Colonic mucosa (tissue), 4 donors: Measurements from ENCODE around the gene CTSW. TPM values are rescaled to one million over a fixed set of nuclear protein-coding genes. Genes with fewer than 3 reads are reported as not detected.
A peak's percentile ranks its signal among the peaks of the same experiment; 100 is the strongest.

Source experiments
- DNase-seq: peaks from one replicate; pipeline ENCODE4 v3.0.0-alpha.2; 2020
- H3K27ac ChIP-seq: fragments of 200-600 bp; one replicate; pipeline ENCODE4 v1.8.0; 2021
- H3K27me3 ChIP-seq: fragments of 200-600 bp; one replicate; pipeline ENCODE4 v1.8.0; 2021
- H3K36me3 ChIP-seq: fragments of 200-600 bp; one replicate; pipeline ENCODE4 v1.8.0; 2021
- H3K4me1 ChIP-seq: fragments of 200-600 bp; one replicate; pipeline ENCODE4 v1.8.0; 2021; ENCODE audit warnings: mild to moderate bottlenecking
- H3K4me3 ChIP-seq: fragments of 200-600 bp; one replicate; pipeline ENCODE4 v1.8.0; 2021
- H3K9ac ChIP-seq, 2 donors: one replicate each; pipeline ENCODE4 v1.7.0; 2013; ENCODE audit warnings: control low read depth in 2 of 2, low read depth in 2 of 2, low read length in 2 of 2
- H3K9me3 ChIP-seq: fragments of 200-600 bp; one replicate; pipeline ENCODE4 v1.8.0; 2021
- CTCF ChIP-seq: fragments of 200-600 bp; IDR thresholded peaks from one replicate; pipeline ENCODE4 v1.8.0; 2022; ENCODE audit warnings: antibody characterized with exemption, mild to moderate bottlenecking
- intact Hi-C: fragments of 100-400 bp; cut with DNase I; formaldehyde crosslinking; loops from one replicate; pipeline ENCODE4 v1.14.1; 2022
- total RNA-seq, 2 donors: library from RNA; stranded (reverse); fragmentation: NEBNext Ultra II Directional in 1 of 2; extraction: Animal tissue kit (Norgen Biotek cat#: 25700) in 1 of 2; gene quantifications; one replicate each; pipeline ENCODE4 v1.2.1, GENCODE V29; 2021
- donor health status: healthy.
- donor health status: DM: no; HTN: no; CAD: no.
- donor health status: DM: no; HTN: no; CAD: no.

The CTSW gene
- total RNA-seq, 2 donors from 2014 or later: 1.2 TPM

- DNase-seq: no peak
Observed at GRCh38 chr11:65883786-65884715, 4.4 kb downstream of the CTSW start.

GRCh38 chr11:65884716-65885092 is 5.1 kb downstream of the CTSW start:
- H3K4me3 ChIP-seq: no peak overlapping the region
- H3K9ac ChIP-seq: no peak overlapping the region
- H3K9me3 ChIP-seq: no peaks in the 10 kb centered on the region
- DNase-seq: peak; percentile 76
- H3K36me3 ChIP-seq: peaks cover 7% of the 10 kb centered on the region
- intact Hi-C loops: loop anchor here (5.0 kb wide), 1 partner anchor 103 kb away; no protein-coding TSS in a partner anchor
- H3K27ac ChIP-seq: no peak overlapping the region
- H3K4me1 ChIP-seq: peaks cover 5% of the 10 kb centered on the region
- TF ChIP-seq CTCF: peak; percentile 98
- H3K27me3 ChIP-seq: no peaks in the 10 kb centered on the region

More at GRCh38 chr11:65883786-65884715, 4.4 kb downstream of the CTSW start:
- intact Hi-C loops: no loop called here
- no peak overlapping the region for H3K9ac ChIP-seq
- no peak overlapping the region for H3K27ac ChIP-seq
- H3K4me1 ChIP-seq: peaks cover 5% of the 10 kb centered on the region
- TF ChIP-seq CTCF: no peak
- H3K4me3 ChIP-seq: no peak overlapping the region
- H3K9me3 ChIP-seq: no peaks in the 10 kb centered on the region
- H3K36me3 ChIP-seq: peaks cover 7% of the 10 kb centered on the region
- no peaks in the 10 kb centered on the region for H3K27me3 ChIP-seq

- Histone ChIP-seq H3K4me1 (peaks cover 5% of the 10 kb centered on the region), H3K9me3 (no peaks in the 10 kb centered on the region), H3K4me3 (no peak overlapping the region), H3K9ac (no peak overlapping the region), H3K27me3 (no peaks in the 10 kb centered on the region), H3K27ac (no peak overlapping the region), H3K36me3 (peaks cover 7% of the 10 kb centered on the region)
- TF ChIP-seq CTCF: no peak
- intact Hi-C loops: loop anchor here (5.0 kb wide), 1 partner anchor 102 kb away; no protein-coding TSS in a partner anchor
- no peak for DNase-seq
Observed at GRCh38 chr11:65885231-65885630, 5.6 kb downstream of the CTSW start.

- DNase-seq: no peak
- Histone ChIP-seq H3K4me3 (no peak overlapping the region), H3K4me1 (peaks cover 5% of the 10 kb centered on the region), H3K36me3 (peaks cover 7% of the 10 kb centered on the region), H3K9ac (no peak overlapping the region), H3K27ac (no peak overlapping the region), H3K9me3 (no peaks in the 10 kb centered on the region), H3K27me3 (no peaks in the 10 kb centered on the region)
- TF ChIP-seq CTCF: no peak
- intact Hi-C loops: loop anchor here (5.0 kb wide), 1 partner anchor 101 kb away; no protein-coding TSS in a partner anchor
Observed at GRCh38 chr11:65885808-65886536, 6.3 kb downstream of the CTSW start.
